H1 (cell line): ENCODE results near the gene DHDH. TPM values are rescaled to one million over a fixed set of nuclear protein-coding genes. Genes with fewer than 3 reads are reported as not detected.

Source experiments
- CTCF ChIA-PET: fragments of 300-600 bp; sonication (Branson Sonifier 250); formaldehyde crosslinking; loops from one replicate; lab custom pipeline; 2021; ENCODE audit not compliant: partially characterized antibody; lab: Charles Lee
- POLR2A ChIA-PET: fragments of 300-600 bp; sonication (Branson Sonifier 250); formaldehyde crosslinking; loops from one replicate; lab custom pipeline; 2021; ENCODE audit warnings: inconsistent platforms; ENCODE audit not compliant: partially characterized antibody; lab: Charles Lee
- DNase-seq, 2 experiments: peaks; one replicate each; pipeline versions ENCODE4 v3.0.0 to v3.0.0-alpha.2; 2010 to 2022; ENCODE audit warnings: low spot score in 2 of 2, low read depth in 1 of 2, mixed read lengths in 1 of 2
- FAIRE-seq: peaks from 2 replicates; lab custom pipeline; 2011; peaks lifted over from hg19 to GRCh38; lab: Jason Lieb, UNC
- H2AFZ ChIP-seq: 2 replicates; pipeline ENCODE4 v1.8.1; 2012; ENCODE audit warnings: low read length, inconsistent platforms
- H2AK5ac ChIP-seq: 2 replicates; pipeline ENCODE4 v1.6.1; 2013; ENCODE audit warnings: low read depth, low read length
- H2BK120ac ChIP-seq: replicated peaks from 2 replicates; pipeline ENCODE3; 2013; ENCODE audit warnings: low read depth, low read length, inconsistent platforms
- H2BK12ac ChIP-seq: 2 replicates; pipeline ENCODE4 v1.6.1; 2013; ENCODE audit warnings: low read depth, low read length
- H2BK15ac ChIP-seq: 2 replicates; pipeline ENCODE4 v1.6.1; 2013; ENCODE audit warnings: low read length
- H2BK20ac ChIP-seq: 2 replicates; pipeline ENCODE4 v1.6.1; 2013; ENCODE audit warnings: low read length
- H2BK5ac ChIP-seq: 2 replicates; pipeline ENCODE4 v1.6.1; 2013; ENCODE audit warnings: low read depth, low read length
- H3K14ac ChIP-seq: 2 replicates; pipeline ENCODE4 v1.6.1; 2013; ENCODE audit warnings: inconsistent platforms; ENCODE audit not compliant: insufficient read length
- H3K18ac ChIP-seq: 2 replicates; pipeline ENCODE4 v1.6.1; 2013; ENCODE audit warnings: low read length; ENCODE audit errors: extremely low read depth
- H3K23ac ChIP-seq: 2 replicates; pipeline ENCODE4 v1.6.1; 2013; ENCODE audit warnings: inconsistent platforms; ENCODE audit not compliant: insufficient read length
- H3K23me2 ChIP-seq: 2 replicates; pipeline ENCODE4 v1.6.1; 2013; ENCODE audit warnings: low read depth, low read length
- H3K27ac ChIP-seq: 2 replicates; pipeline ENCODE4 v1.6.1; 2011; ENCODE audit warnings: low read depth, low read length, inconsistent platforms
- H3K27me3 ChIP-seq, 4 experiments: replicated peaks in 1 of 4; 1 replicate in 1 of 4; 2 replicates in 3 of 4; pipeline versions ENCODE4 v1.6.1 to v1.8.1; 2011 to 2013; ENCODE audit warnings: low read length in 3 of 4, mild to moderate bottlenecking in 3 of 4, inconsistent platforms in 2 of 4, mixed read lengths in 2 of 4, moderate library complexity in 1 of 4; ENCODE audit not compliant: control insufficient read depth in 3 of 4, insufficient read depth in 3 of 4; ENCODE audit errors: extremely low read depth in 1 of 4
- H3K36me3 ChIP-seq, 4 experiments: 2 replicates each; pipeline versions ENCODE4 v1.6.1 to v1.8.1; 2011 to 2013; ENCODE audit warnings: mild to moderate bottlenecking in 4 of 4, low read length in 3 of 4, moderate library complexity in 2 of 4, control low read depth in 1 of 4, inconsistent platforms in 1 of 4; ENCODE audit not compliant: insufficient read depth in 4 of 4, control insufficient read depth in 2 of 4
- H3K4ac ChIP-seq: replicated peaks from 2 replicates; pipeline ENCODE3; 2013; ENCODE audit warnings: low read length, low read depth, mixed read lengths, inconsistent platforms; ENCODE audit not compliant: insufficient read length
- H3K4me1 ChIP-seq, 4 experiments: replicated peaks in 1 of 4; 1 replicate in 1 of 4; 2 replicates in 3 of 4; pipeline versions ENCODE4 v1.6.1 to v1.8.1; 2011 to 2013; ENCODE audit warnings: low read length in 3 of 4, inconsistent platforms in 2 of 4, mixed read lengths in 1 of 4; ENCODE audit not compliant: insufficient read depth in 4 of 4, control insufficient read depth in 3 of 4
- H3K4me2 ChIP-seq, 2 experiments: 2 replicates each; pipeline versions ENCODE4 v1.6.1 to v1.8.1; 2011 to 2013; ENCODE audit warnings: low read depth in 2 of 2, low read length in 2 of 2, control low read depth in 1 of 2, inconsistent platforms in 1 of 2, mild to moderate bottlenecking in 1 of 2; ENCODE audit not compliant: insufficient read depth in 1 of 2
- H3K4me3 ChIP-seq, 4 experiments: fragments of 200-600, 300-600 bp in 1 of 4; sonication (generic), shearing (Covaris generic), sonication (Bioruptor Twin) in 1 of 4; 2 replicates each; pipeline versions ENCODE4 v1.5.1 to v1.8.1; 2011 to 2016; ENCODE audit warnings: low read length in 4 of 4, low read depth in 3 of 4, control low read depth in 2 of 4, inconsistent platforms in 2 of 4, mild to moderate bottlenecking in 2 of 4, mixed read lengths in 1 of 4, moderate library complexity in 1 of 4; ENCODE audit not compliant: insufficient read depth in 2 of 4; ENCODE audit errors: extremely low read depth in 1 of 4
- H3K56ac ChIP-seq: replicated peaks from 2 replicates; pipeline ENCODE3; 2013; ENCODE audit warnings: low read depth, mild to moderate bottlenecking, mixed read lengths, low read length, inconsistent platforms; ENCODE audit not compliant: insufficient read length
- H3K79me1 ChIP-seq: 2 replicates; pipeline ENCODE4 v1.6.1; 2013; ENCODE audit warnings: low read depth, low read length, control low read depth
- H3K79me2 ChIP-seq, 2 experiments: 2 replicates each; pipeline versions ENCODE4 v1.6.1 to v1.8.1; 2012 to 2013; ENCODE audit warnings: low read length in 2 of 2, mild to moderate bottlenecking in 2 of 2, inconsistent platforms in 1 of 2; ENCODE audit not compliant: insufficient read depth in 2 of 2, control insufficient read depth in 1 of 2
- H3K9ac ChIP-seq, 4 experiments: replicated peaks in 1 of 4; 1 replicate in 1 of 4; 2 replicates in 3 of 4; pipeline versions ENCODE4 v1.6.1 to v1.8.1; 2011 to 2013; ENCODE audit warnings: low read depth in 3 of 4, low read length in 3 of 4, control low read depth in 2 of 4, mild to moderate bottlenecking in 2 of 4, moderate library complexity in 2 of 4, inconsistent platforms in 1 of 4; ENCODE audit errors: extremely low read depth in 1 of 4
- H3K9me3 ChIP-seq, 2 experiments: 2 replicates each; pipeline versions ENCODE4 v1.6.1 to v1.8.1; 2012 to 2013; ENCODE audit warnings: mild to moderate bottlenecking in 2 of 2, moderate library complexity in 2 of 2, control low read depth in 1 of 2, inconsistent platforms in 1 of 2, low read depth in 1 of 2, low read length in 1 of 2, mixed read lengths in 1 of 2; ENCODE audit not compliant: insufficient read depth in 2 of 2
- H4K20me1 ChIP-seq, 2 experiments: replicated peaks in 1 of 2; 2 replicates each; pipeline versions ENCODE3 to v1.8.1; 2011 to 2013; ENCODE audit warnings: inconsistent platforms in 2 of 2, low read length in 2 of 2, mild to moderate bottlenecking in 1 of 2; ENCODE audit not compliant: insufficient read depth in 2 of 2, control insufficient read depth in 1 of 2
- H4K5ac ChIP-seq: 2 replicates; pipeline ENCODE4 v1.6.1; 2013; ENCODE audit warnings: low read length, low read depth, mixed read lengths, inconsistent platforms; ENCODE audit not compliant: insufficient read length
- H4K8ac ChIP-seq: 2 replicates; pipeline ENCODE4 v1.8.0; 2013; ENCODE audit warnings: mild to moderate bottlenecking, moderate library complexity, low read length, inconsistent platforms; ENCODE audit not compliant: insufficient read depth; ENCODE audit errors: extremely low read depth
- H4K91ac ChIP-seq: replicated peaks from 2 replicates; pipeline ENCODE3; 2013; ENCODE audit warnings: low read length, mixed read lengths, inconsistent platforms; ENCODE audit not compliant: insufficient read length
- ATF2 ChIP-seq: IDR thresholded peaks from 2 replicates; pipeline ENCODE4 v1.6.1; 2012; ENCODE audit warnings: low read length, inconsistent platforms
- WGBS, 2 experiments: shearing (Covaris generic) in 1 of 2; methylation state at CpG; one replicate each; pipeline versions ENCODE4 v1.1.6 to v1.1.7; 2013 to 2015; ENCODE audit warnings: low lambda C conversion rate in 2 of 2, mixed read lengths in 2 of 2, inconsistent platforms in 1 of 2, low coverage in 1 of 2, missing lambda C conversion rate in 1 of 2; ENCODE audit not compliant: insufficient replicate concordance in 2 of 2, insufficient coverage in 1 of 2, insufficient read length in 1 of 2; ENCODE audit errors: extremely low coverage in 1 of 2, missing lambda C conversion rate in 1 of 2; 5-methylcytosine and 5-hydroxymethylcytosine counted together
- polyA plus RNA-seq, 7 experiments: library from polyadenylated mRNA; depleted of rRNA in 3 of 7; stranded (reverse) in 5 of 7; unstranded in 2 of 7; fragments of >200 nt in 5 of 7; fragments of 200-250 nt in 2 of 7; gene quantifications; 1 replicate in 5 of 7; 2 replicates in 1 of 7; 4 replicates in 1 of 7; pipeline versions ENCODE4 v1.2.1 to v1.2.3, GENCODE V29; 2011 to 2013; ENCODE audit warnings: missing spikeins in 2 of 7, mixed read lengths in 2 of 7
- total RNA-seq: library from RNA; stranded (reverse); fragmentation: NEBNext Ultra II Directional; extraction: Animal tissue kit (Norgen Biotek cat#: 25700); gene quantifications from 2 replicates; pipeline ENCODE4 v1.2.1, GENCODE V29; 2021

DHDH gene
- total and polyA plus RNA-seq, 2 of the 8 experiments (the other 6 are each of a cell fraction or from before 2014, with no cell fraction given): 2.2 to 2.8 TPM

GRCh38 chr19:48905664-48906063 lies 27.8 kb upstream of the DHDH start:
- Histone ChIP-seq H3K27ac (no peak overlapping the region), H4K91ac (no peak overlapping the region), H3K4ac (no peak overlapping the region), H4K20me1 (peaks cover 0 to 2% of the 10 kb centered on the region in 2 experiments), H3K9me3 (no peaks in the 10 kb centered on the region), H2AK5ac (no peak overlapping the region), H3K18ac (no peak overlapping the region), H3K4me2 (no peak overlapping the region), H3K4me3 (no peak overlapping the region), H3K23ac (no peak overlapping the region), H2BK15ac (no peak overlapping the region), H3K9ac (no peak overlapping the region), H4K8ac (no peak overlapping the region), H3K27me3 (no peaks in the 10 kb centered on the region), H3K14ac (no peak overlapping the region), H2BK12ac (no peak overlapping the region), H2BK5ac (peak overlapping the region; percentile 9; the same call in 1 of the 2 replicates), H2BK20ac (no peak overlapping the region), H3K36me3 (peaks cover 9 to 30% (median 20%) of the 10 kb centered on the region in 4 experiments; a peak in 6 of 8 replicates), H3K56ac (no peak overlapping the region), H2BK120ac (no peak overlapping the region), H3K4me1 (no peaks in the 10 kb centered on the region; a peak in 3 of 7 replicates), H2AFZ (no peak overlapping the region), H4K5ac (no peak overlapping the region), H3K79me1 (peaks cover 2% of the 10 kb centered on the region; the same call in 1 of the 2 replicates), H3K23me2 (peaks cover 5% of the 10 kb centered on the region; the same call in 1 of the 2 replicates), H3K79me2 (peaks cover 0 to 15% of the 10 kb centered on the region in 2 experiments; a peak in 2 of 4 replicates)
- ChIA-PET CTCF (interaction anchor here (1.6 kb wide), 1 partner anchor 169 kb away, joined by 3 read pairs; no protein-coding TSS in a partner anchor), POLR2A (interaction anchor here (1.0 to 2.0 kb wide), 3 partner anchors 10 to 34 kb away, joined by 3 to 6 read pairs (median 3); partner anchors contain the start of gene PPP1R15A)
- DNase-seq: no peak
- FAIRE-seq: no peak
- WGBS, 2 experiments: 88% methylated on average over 13 of the region's 14 CpGs; no CpG with 5 or more reads in 1 of the 2 experiments
- TF ChIP-seq ATF2: no peak
